Effector memory CD4-positive, alpha-beta T cell (primary cell): ENCODE measurements around the gene BTBD9.

Source experiments
- DNase-seq, 3 donors: peaks; one replicate each; pipeline ENCODE4 v3.0.0-alpha.2; 2020
- H3K27ac ChIP-seq: 2 replicates; pipeline ENCODE4 v1.7.0; 2013; ENCODE audit warnings: mild to moderate bottlenecking, low read length, moderate library complexity; ENCODE audit not compliant: insufficient read depth, poor library complexity, severe bottlenecking
- H3K27me3 ChIP-seq: replicated peaks from 2 replicates; pipeline ENCODE4 v1.7.0; 2013; ENCODE audit warnings: mild to moderate bottlenecking, low read length; ENCODE audit not compliant: insufficient read depth, control insufficient read depth, poor library complexity, severe bottlenecking
- H3K36me3 ChIP-seq: 2 replicates; pipeline ENCODE4 v1.7.0; 2013; ENCODE audit warnings: mild to moderate bottlenecking, low read length, moderate library complexity; ENCODE audit not compliant: control insufficient read depth, insufficient read depth
- H3K4me1 ChIP-seq: 2 replicates; pipeline ENCODE4 v1.7.0; 2013; ENCODE audit warnings: low read length, mild to moderate bottlenecking; ENCODE audit not compliant: control insufficient read depth, insufficient read depth, poor library complexity, severe bottlenecking
- H3K4me3 ChIP-seq: 2 replicates; pipeline ENCODE4 v1.7.0; 2013; ENCODE audit warnings: low read length, low read depth, mild to moderate bottlenecking; ENCODE audit not compliant: insufficient read depth, poor library complexity, severe bottlenecking
- H3K9me3 ChIP-seq: 2 replicates; pipeline ENCODE4 v1.7.0; 2013; ENCODE audit warnings: mild to moderate bottlenecking, low read length, moderate library complexity; ENCODE audit not compliant: control insufficient read depth

Gene BTBD9

GRCh38 chr6:38364127-38364526 is 275.6 kb downstream of the BTBD9 start:
- no peaks in the 10 kb centered on the region for H3K4me1 ChIP-seq
- no peaks in the 10 kb centered on the region for H3K36me3 ChIP-seq
- no peak overlapping the region for H3K27ac ChIP-seq
- no peak overlapping the region for H3K4me3 ChIP-seq
- DNase-seq, result no peak
- no peaks in the 10 kb centered on the region for H3K9me3 ChIP-seq
- no peaks in the 10 kb centered on the region for H3K27me3 ChIP-seq

- Histone ChIP-seq H3K27me3 (no peaks in the 10 kb centered on the region), H3K36me3 (no peaks in the 10 kb centered on the region), H3K4me1 (no peaks in the 10 kb centered on the region), H3K9me3 (no peaks in the 10 kb centered on the region), H3K27ac (no peak overlapping the region), H3K4me3 (no peak overlapping the region)
- DNase-seq, result no peak
Measured at GRCh38 chr6:38355519-38355918, 284.2 kb downstream of the BTBD9 start.

DNA sequence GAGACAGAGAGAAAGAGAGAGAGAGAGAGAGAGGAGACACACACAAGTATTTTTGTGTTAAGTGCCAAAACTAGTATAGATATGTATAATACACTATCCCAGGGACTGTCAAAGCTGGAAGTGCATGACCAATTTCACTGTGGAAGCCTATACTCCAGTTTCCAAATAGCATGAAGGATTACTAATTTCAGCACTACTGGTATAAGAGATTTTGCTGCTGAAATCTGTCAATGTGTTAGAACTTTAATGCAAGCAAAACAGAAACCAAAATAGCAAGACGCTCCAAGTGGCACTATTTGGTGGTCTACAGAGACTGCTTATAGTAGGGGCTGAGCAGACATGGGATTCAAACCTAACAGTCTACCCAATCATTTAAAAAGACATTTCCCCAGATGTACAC is 284.8 kb downstream of the BTBD9 start:
- no peaks in the 10 kb centered on the region for H3K4me1 ChIP-seq
- no peaks in the 10 kb centered on the region for H3K27me3 ChIP-seq
- DNase-seq, result no peak

DNA sequence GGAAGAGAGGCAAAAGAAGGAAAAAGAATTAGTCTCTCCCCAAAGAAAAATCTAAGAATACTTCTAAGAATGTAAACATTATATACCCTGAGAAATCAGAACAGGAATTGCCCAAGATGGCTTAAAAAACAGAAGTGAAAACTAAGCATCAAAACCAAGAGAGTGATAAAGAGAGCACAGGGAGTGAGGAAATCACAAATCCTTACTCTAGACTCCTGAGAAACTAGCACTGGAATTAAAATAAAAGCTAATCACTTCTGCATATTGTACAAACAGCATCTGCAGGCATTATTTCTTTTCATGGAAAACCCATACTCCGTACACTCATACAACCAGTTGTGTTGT is 285.7 kb downstream of the BTBD9 start:
- H3K9me3 ChIP-seq, result no peaks in the 10 kb centered on the region
- no peaks in the 10 kb centered on the region for H3K4me1 ChIP-seq
- no peaks in the 10 kb centered on the region for H3K27me3 ChIP-seq
- H3K27ac ChIP-seq, result no peak overlapping the region
- H3K36me3 ChIP-seq, result no peaks in the 10 kb centered on the region
- DNase-seq, result no peak
- no peak overlapping the region for H3K4me3 ChIP-seq

More for the DNA sequence above, 284.8 kb downstream of the BTBD9 start:
- H3K36me3 ChIP-seq, result no peaks in the 10 kb centered on the region
- H3K9me3 ChIP-seq, result no peaks in the 10 kb centered on the region
- H3K27ac ChIP-seq, result no peak overlapping the region
- no peak overlapping the region for H3K4me3 ChIP-seq

DNA sequence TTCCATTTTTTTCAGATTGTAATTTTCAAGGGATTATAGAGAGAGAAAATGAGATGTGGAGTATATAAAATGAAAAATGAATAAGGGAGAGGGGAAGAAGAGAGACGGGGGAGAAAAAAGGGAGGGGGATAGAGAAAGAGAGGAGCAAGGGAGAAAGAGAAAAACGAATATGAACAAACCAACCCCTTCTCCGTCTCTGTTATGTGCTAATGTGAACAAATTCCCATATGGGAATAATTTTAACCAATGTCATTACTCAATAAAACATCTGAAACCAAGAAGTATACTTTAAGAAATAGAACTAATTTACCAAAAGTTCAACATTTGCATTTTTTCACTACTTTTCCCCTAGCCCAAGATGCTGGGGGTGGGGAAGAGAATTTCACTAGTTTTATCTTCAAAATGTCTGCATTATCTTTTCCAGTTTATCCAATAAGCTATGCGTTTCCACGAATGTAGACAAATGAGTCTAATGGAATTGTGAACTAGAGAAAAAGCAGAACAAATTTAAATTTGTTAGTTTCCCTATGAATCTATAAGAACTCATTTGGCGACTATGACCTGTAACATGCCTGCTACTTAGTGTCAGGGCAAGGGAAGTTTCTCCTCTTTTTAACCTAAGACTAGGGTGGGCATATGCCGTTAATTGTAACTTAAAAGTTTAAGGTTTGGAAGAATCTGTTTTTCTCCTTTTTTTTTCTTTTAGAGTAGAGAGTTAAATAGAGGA is 286.3 kb downstream of the BTBD9 start:
- Histone ChIP-seq H3K36me3 (no peaks in the 10 kb centered on the region), H3K4me1 (no peaks in the 10 kb centered on the region), H3K27ac (no peak overlapping the region), H3K9me3 (no peaks in the 10 kb centered on the region), H3K4me3 (no peak overlapping the region), H3K27me3 (no peaks in the 10 kb centered on the region)
- no peak for DNase-seq

- no peaks in the 10 kb centered on the region for H3K9me3 ChIP-seq
- DNase-seq, result no peak
- no peak overlapping the region for H3K27ac ChIP-seq
- H3K36me3 ChIP-seq, result no peaks in the 10 kb centered on the region
- H3K27me3 ChIP-seq, result no peaks in the 10 kb centered on the region
- H3K4me1 ChIP-seq, result no peaks in the 10 kb centered on the region
- no peak overlapping the region for H3K4me3 ChIP-seq
Measured at GRCh38 chr6:38352636-38353035, 287.1 kb downstream of the BTBD9 start.

DNA sequence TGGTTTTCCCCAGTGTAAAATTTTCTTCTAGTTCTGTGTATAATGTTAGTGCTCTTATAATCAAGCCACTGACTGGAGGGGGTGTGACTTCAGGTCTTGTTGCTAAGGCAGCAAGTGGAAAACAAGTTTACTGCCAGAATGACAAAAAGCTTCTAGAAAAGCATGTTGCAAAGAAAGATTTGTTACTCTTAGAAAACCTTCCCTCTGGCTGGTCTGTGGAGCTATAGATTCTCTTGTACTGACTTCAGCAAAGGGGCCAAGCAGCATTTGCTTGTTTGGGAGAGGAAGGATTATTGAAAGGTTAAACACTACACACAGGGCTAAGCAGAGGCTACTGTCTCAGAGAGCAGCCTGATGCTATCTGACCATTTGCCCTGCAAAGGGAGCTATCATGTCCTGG is 288.8 kb downstream of the BTBD9 start:
- no peaks in the 10 kb centered on the region for H3K9me3 ChIP-seq
- H3K36me3 ChIP-seq, result no peaks in the 10 kb centered on the region
- no peak overlapping the region for H3K4me3 ChIP-seq
- no peaks in the 10 kb centered on the region for H3K27me3 ChIP-seq
- H3K4me1 ChIP-seq, result no peaks in the 10 kb centered on the region
- no peak for DNase-seq
- H3K27ac ChIP-seq, result no peak overlapping the region

- no peak for DNase-seq
- Histone ChIP-seq H3K9me3 (no peaks in the 10 kb centered on the region), H3K4me1 (no peaks in the 10 kb centered on the region), H3K36me3 (no peaks in the 10 kb centered on the region), H3K27ac (no peak overlapping the region), H3K27me3 (no peaks in the 10 kb centered on the region), H3K4me3 (no peak overlapping the region)
Measured at GRCh38 chr6:38350220-38350619, 289.5 kb downstream of the BTBD9 start.

DNA sequence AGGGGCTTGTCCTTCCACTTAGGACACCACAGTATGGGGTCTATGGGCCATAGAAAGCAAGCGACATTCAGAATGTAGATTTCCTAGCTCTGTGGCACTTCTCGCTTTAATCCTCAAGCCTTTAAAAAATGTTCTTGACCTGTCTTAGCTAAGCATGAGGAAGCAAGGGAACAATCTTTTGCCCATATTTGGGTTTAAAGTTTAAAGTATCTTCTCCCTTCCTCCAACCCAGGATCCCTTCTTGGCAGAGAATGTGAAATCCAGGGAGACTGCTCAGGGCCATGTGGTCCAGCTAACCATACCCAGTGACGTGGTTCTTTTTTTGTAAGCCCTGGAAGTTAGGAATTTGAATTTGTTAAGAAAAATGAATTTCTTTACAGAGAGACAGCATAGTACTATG is 289.9 kb downstream of the BTBD9 start:
- H3K4me3 ChIP-seq, result no peak overlapping the region
- no peaks in the 10 kb centered on the region for H3K36me3 ChIP-seq
- H3K27me3 ChIP-seq, result no peaks in the 10 kb centered on the region
- no peak for DNase-seq
- H3K27ac ChIP-seq, result no peak overlapping the region
- H3K4me1 ChIP-seq, result no peaks in the 10 kb centered on the region
- H3K9me3 ChIP-seq, result no peaks in the 10 kb centered on the region

DNA sequence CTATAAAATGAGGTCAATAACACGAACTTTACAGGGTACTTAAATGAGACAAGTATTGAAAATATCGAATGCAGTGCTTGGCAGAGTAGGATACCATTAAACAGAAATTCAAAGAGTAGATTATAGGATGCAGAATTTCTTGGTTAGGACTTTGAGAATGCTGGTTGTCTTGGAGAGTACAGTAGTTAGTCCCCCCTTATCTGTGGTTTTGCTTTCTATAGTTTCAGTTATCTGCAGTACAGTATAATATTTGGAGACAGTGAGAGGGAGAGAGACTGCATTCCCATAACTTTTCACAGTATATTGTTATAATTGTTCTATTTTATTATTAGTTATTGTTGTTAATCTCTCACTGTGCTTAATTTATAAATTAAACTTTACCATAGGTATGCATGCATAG is 290.5 kb downstream of the BTBD9 start:
- no peak for DNase-seq
- Histone ChIP-seq H3K9me3 (no peaks in the 10 kb centered on the region), H3K27ac (no peak overlapping the region), H3K36me3 (no peaks in the 10 kb centered on the region), H3K27me3 (no peaks in the 10 kb centered on the region), H3K4me1 (no peaks in the 10 kb centered on the region), H3K4me3 (no peak overlapping the region)
